IPS-18a (cell line): ENCODE measurements around the gene PCDHGA9.
"Not testable (repeated sequence)": the region's sequence is repeated elsewhere in the genome, so short reads cannot be mapped to it uniquely, and the experiment has no call there.

Experiments used
- H3K27ac ChIP-seq: one replicate; pipeline ENCODE4 v1.5.1; 2013; ENCODE audit warnings: low read length
- H3K27me3 ChIP-seq: one replicate; pipeline ENCODE4 v1.6.1; 2013; ENCODE audit warnings: mild to moderate bottlenecking, low read length; ENCODE audit not compliant: control insufficient read depth, insufficient read depth
- H3K36me3 ChIP-seq: one replicate; pipeline ENCODE4 v1.6.1; 2013; ENCODE audit warnings: low read depth, low read length; ENCODE audit not compliant: control insufficient read depth
- H3K4me1 ChIP-seq: one replicate; pipeline ENCODE4 v1.6.1; 2013; ENCODE audit warnings: low read depth, low read length; ENCODE audit not compliant: control insufficient read depth
- H3K4me3 ChIP-seq: one replicate; pipeline ENCODE4 v1.5.1; 2013; ENCODE audit warnings: low read length
- H3K9ac ChIP-seq: one replicate; pipeline ENCODE4 v1.6.1; 2013; ENCODE audit warnings: mild to moderate bottlenecking, low read length, moderate library complexity
- H3K9me3 ChIP-seq: one replicate; pipeline ENCODE4 v1.6.1; 2013; ENCODE audit warnings: low read depth, low read length; ENCODE audit not compliant: control insufficient read depth

Gene PCDHGA9

DNA sequence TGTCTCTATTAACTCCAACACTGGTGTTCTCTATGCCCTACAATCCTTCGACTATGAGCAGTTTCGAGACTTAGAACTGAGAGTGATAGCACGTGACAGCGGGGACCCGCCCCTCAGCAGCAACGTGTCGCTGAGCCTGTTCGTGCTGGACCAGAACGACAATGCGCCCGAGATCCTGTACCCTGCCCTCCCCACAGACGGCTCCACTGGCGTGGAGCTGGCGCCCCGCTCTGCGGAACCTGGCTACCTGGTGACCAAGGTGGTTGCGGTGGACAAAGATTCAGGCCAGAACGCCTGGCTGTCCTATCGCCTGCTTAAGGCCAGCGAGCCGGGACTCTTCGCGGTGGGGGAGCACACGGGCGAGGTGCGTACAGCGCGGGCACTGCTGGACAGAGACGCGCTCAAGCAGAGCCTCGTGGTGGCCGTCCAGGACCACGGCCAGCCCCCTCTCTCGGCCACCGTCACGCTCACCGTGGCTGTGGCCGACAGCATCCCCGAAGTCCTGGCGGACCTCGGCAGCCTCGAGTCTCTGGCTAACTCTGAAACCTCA is 20.2 kb downstream of the PCDHGA9 start:
- Histone ChIP-seq H3K4me3 (no peak overlapping the region), H3K4me1 (no peaks in the 10 kb centered on the region), H3K27ac (no peak overlapping the region), H3K27me3 (peaks cover 8% of the 10 kb centered on the region), H3K36me3 (no peaks in the 10 kb centered on the region), H3K9ac (no peak overlapping the region), H3K9me3 (peaks cover 69% of the 10 kb centered on the region)

DNA sequence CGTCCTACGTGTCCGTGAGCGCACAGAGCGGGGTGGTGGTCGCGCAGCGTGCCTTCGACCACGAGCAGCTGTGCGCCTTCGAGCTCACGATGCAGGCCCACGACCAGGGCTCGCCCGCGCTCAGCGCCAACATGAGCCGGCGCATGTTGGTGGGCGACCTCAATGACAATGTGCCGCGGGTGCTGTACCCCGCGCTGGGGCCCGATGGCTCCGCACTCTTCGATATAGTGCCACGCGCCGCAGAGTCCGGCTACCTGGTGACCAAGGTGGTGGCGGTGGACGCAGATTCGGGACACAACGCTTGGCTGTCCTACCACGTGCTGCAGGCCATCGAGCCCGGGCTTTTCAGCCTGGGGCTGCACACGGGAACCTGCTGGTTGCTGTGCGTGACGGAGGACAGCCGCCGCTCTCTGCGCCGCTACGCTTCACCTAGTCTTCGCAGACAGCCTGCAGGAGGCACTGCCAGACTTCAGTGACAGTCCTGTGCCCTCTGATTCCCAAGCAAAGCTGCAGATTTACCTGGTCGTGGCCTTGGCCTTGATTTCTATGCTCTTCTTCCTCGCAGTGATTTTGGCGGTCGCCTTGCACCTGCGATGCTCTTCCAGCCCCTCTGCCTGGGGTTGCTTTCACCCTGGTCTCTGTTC is 25.3 kb downstream of the PCDHGA9 start:
- Histone ChIP-seq H3K27ac (no peak overlapping the region), H3K27me3 (no peaks in the 10 kb centered on the region), H3K9me3 (peaks cover 56% of the 10 kb centered on the region), H3K9ac (no peak overlapping the region), H3K4me3 (no peak overlapping the region), H3K4me1 (no peaks in the 10 kb centered on the region), H3K36me3 (no peaks in the 10 kb centered on the region)

DNA sequence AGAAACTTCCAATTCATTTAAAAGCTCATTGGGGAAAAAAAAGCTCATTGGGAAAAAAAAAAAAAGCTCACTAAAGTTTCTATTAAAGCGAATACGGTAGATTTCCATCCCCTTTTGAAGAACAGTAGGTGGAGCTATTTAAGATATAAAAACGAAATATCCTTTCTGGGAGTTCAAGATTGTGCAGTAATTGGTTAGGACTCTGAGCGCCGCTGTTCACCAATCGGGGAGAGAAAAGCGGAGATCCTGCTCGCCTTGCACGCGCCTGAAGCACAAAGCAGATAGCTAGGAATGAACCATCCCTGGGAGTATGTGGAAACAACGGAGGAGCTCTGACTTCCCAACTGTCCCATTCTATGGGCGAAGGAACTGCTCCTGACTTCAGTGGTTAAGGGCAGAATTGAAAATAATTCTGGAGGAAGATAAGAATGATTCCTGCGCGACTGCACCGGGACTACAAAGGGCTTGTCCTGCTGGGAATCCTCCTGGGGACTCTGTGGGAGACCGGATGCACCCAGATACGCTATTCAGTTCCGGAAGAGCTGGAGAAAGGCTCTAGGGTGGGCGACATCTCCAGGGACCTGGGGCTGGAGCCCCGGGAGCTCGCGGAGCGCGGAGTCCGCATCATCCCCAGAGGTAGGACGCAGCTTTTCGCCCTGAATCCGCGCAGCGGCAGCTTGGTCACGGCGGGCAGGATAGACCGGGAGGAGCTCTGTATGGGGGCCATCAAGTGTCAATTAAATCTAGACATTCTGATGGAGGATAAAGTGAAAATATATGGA is 27.9 kb downstream of the PCDHGA9 start, which contains the start of gene PCDHGA12:
Gene PCDHGA12 (plus strand): TSS at position 176 of the 782 bp plus-strand sequence. CDS start 253 bp downstream, at position 429.
- Histone ChIP-seq H3K9me3 (peaks cover 50% of the 10 kb centered on the region), H3K9ac (no peak within 1 kb of the TSS)

DNA sequence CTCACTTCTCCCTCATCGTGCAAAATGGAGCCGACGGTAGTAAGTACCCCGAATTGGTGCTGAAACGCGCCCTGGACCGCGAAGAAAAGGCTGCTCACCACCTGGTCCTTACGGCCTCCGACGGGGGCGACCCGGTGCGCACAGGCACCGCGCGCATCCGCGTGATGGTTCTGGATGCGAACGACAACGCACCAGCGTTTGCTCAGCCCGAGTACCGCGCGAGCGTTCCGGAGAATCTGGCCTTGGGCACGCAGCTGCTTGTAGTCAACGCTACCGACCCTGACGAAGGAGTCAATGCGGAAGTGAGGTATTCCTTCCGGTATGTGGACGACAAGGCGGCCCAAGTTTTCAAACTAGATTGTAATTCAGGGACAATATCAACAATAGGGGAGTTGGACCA is 28.7 kb downstream of the PCDHGA9 start:
- H3K27ac ChIP-seq: no peak overlapping the region
- H3K9ac ChIP-seq: no peak overlapping the region
- peaks cover 44% of the 10 kb centered on the region for H3K9me3 ChIP-seq
- no peaks in the 10 kb centered on the region for H3K27me3 ChIP-seq
- H3K4me1 ChIP-seq: no peaks in the 10 kb centered on the region
- no peak overlapping the region for H3K4me3 ChIP-seq
- H3K36me3 ChIP-seq: no peaks in the 10 kb centered on the region

More for the DNA sequence above, 27.9 kb downstream of the PCDHGA9 start, which contains the start of gene PCDHGA12:
- no peaks in the 10 kb centered on the region for H3K4me1 ChIP-seq
- H3K36me3 ChIP-seq: no peaks in the 10 kb centered on the region
- H3K27me3 ChIP-seq: no peaks in the 10 kb centered on the region
- H3K27ac ChIP-seq: no peak within 1 kb of the TSS
- no peak within 1 kb of the TSS for H3K4me3 ChIP-seq

DNA sequence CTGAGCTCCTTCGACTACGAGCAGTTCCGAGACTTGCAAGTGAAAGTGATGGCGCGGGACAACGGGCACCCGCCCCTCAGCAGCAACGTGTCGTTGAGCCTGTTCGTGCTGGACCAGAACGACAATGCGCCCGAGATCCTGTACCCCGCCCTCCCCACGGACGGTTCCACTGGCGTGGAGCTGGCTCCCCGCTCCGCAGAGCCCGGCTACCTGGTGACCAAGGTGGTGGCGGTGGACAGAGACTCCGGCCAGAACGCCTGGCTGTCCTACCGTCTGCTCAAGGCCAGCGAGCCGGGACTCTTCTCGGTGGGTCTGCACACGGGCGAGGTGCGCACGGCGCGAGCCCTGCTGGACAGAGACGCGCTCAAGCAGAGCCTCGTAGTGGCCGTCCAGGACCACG is 29.7 kb downstream of the PCDHGA9 start:
- not testable (repeated sequence) for H3K27me3 ChIP-seq, H3K9ac ChIP-seq, H3K27ac ChIP-seq, H3K36me3 ChIP-seq, H3K4me1 ChIP-seq, H3K4me3 ChIP-seq
- peaks cover 34% of the 10 kb centered on the region for H3K9me3 ChIP-seq

DNA sequence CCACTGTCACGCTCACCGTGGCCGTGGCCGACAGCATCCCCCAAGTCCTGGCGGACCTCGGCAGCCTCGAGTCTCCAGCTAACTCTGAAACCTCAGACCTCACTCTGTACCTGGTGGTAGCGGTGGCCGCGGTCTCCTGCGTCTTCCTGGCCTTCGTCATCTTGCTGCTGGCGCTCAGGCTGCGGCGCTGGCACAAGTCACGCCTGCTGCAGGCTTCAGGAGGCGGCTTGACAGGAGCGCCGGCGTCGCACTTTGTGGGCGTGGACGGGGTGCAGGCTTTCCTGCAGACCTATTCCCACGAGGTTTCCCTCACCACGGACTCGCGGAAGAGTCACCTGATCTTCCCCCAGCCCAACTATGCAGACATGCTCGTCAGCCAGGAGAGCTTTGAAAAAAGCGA is 30.1 kb downstream of the PCDHGA9 start:
- not testable (repeated sequence) for H3K4me1 ChIP-seq, H3K36me3 ChIP-seq, H3K9ac ChIP-seq, H3K27ac ChIP-seq, H3K4me3 ChIP-seq, H3K27me3 ChIP-seq
- peaks cover 30% of the 10 kb centered on the region for H3K9me3 ChIP-seq

DNA sequence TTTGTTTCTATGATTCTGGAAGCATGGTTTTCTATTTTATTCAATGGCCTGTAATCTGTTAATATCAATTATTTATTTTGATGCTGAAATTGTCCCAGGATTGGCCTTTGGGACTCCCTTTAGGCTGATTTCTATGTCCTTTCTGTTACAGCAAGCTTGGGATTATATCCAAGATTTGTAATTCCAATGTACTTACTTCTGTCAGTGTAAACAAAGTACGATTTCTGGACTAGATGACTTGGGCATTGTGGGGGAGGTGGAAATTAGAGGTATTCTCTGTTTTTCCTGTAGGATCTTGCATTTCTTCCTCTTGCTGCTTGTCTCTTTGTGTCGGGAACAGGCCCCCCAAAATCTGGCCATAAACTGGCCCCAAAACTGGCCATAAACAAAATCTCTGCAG is 31.4 kb downstream of the PCDHGA9 start:
- H3K36me3 ChIP-seq: no peaks in the 10 kb centered on the region
- no peak overlapping the region for H3K9ac ChIP-seq
- H3K27me3 ChIP-seq: no peaks in the 10 kb centered on the region
- no peaks in the 10 kb centered on the region for H3K4me1 ChIP-seq
- H3K4me3 ChIP-seq: no peak overlapping the region
- peaks cover 27% of the 10 kb centered on the region for H3K9me3 ChIP-seq
- no peak overlapping the region for H3K27ac ChIP-seq

DNA sequence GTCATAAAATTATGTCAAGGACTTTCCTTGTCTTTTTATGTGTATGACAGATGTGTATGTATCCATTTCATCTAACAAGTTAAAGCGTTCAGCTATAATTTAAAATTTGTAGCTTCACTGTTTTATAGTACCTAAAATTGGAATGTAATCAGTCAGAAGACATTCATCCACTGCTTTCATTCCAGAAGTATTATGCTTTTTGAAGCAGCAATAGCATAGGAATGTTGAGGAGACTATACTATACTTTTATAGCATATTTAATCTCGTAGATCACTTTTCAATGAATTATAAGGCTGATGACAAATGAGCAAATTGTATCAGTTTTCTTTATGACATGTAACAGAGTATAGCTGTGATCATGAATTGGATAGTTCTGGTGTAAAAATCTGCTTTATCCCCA is 34.6 kb downstream of the PCDHGA9 start:
- H3K4me3 ChIP-seq: no peak overlapping the region
- no peaks in the 10 kb centered on the region for H3K4me1 ChIP-seq

DNA sequence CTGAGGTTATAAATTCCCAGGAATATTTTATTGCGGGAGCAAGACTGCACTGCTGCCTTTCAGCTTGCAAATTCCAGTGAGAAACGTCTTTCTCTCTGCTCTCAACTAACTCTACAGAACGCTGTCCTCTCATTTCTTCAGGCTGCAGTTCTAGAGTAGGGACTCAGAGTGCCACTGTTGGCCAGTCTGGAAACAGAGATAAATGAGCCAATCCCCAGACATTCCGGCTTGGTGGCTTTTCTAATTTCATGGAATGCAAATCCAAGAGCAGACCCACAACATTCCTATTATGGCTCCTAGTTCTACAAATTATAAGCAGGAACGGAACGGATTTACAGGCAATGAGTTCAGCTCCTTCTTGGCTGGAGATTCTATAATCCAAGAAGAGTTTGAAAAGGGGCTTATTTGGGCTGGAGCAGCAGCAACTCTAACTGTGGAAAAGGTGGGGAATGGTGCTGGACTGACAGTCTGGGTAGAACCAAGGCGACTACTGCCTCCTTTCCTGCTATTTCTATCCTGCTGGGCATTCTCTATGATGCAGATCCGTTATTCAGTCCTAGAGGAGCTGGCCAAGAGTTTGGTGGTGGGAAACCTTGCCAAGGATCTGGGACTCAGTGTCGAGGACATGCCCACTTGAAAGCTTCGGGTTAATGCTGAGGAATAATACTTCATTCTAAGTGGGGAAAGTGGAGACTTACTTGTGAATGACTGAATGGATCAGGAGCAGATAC is 37.0 kb downstream of the PCDHGA9 start:
- H3K9me3 ChIP-seq: no peaks in the 10 kb centered on the region

More for the DNA sequence above, 34.6 kb downstream of the PCDHGA9 start:
- H3K9me3 ChIP-seq: peaks cover 5% of the 10 kb centered on the region
- H3K27me3 ChIP-seq: no peaks in the 10 kb centered on the region
- no peak overlapping the region for H3K27ac ChIP-seq
- no peak overlapping the region for H3K9ac ChIP-seq
- H3K36me3 ChIP-seq: no peaks in the 10 kb centered on the region

DNA sequence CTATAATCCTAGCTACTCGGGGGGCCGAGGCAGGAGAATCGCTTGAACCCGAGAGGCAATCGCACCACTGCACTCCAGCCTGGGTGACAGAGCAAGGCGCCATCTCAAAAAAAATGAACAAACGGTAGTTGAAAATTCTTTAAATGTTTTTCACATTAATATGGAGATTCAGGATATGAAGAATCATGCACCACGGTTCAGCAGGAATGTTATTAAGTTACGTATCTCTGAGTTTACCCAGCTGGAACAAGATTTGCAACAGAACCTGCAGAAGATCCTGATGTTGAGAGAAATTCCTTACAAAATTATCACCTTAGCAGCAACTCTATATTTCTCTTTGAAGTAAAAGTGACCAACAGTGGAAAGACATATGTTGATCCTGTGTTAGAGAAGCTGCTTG is 37.8 kb downstream of the PCDHGA9 start:
- H3K9ac ChIP-seq: no peak overlapping the region

More for the DNA sequence above, 37.0 kb downstream of the PCDHGA9 start:
- Histone ChIP-seq H3K4me3 (no peak overlapping the region), H3K27me3 (no peaks in the 10 kb centered on the region), H3K4me1 (no peaks in the 10 kb centered on the region), H3K9ac (no peak overlapping the region), H3K36me3 (no peaks in the 10 kb centered on the region), H3K27ac (no peak overlapping the region)

DNA sequence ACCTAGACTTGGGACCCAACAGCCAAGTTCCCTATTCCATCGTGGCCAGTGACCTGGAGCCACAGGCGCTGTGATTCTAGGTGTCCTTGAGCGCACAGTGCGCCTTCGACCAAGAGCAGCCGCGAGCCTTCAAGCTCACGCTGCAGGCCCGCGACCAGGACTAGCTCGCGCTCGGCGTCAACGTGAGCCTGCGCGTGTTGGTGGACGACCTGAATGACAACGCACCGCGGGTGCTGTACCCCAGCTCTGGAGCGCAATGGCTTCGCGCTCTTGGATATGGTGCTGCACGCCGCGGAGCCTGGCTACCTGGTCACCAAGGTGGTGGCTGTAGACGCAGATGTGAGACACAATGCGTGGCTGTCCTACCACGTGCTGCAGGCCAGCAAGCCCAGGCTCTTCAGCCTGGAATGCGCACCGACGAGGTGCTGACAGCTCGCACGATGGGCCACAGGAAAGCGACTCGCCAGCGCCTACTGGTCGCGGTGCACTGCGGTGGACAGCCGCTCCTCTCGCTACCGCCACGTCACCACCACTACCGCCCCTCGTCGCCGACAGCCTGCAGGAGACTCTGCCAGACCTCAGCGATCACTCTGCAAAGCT is 39.1 kb downstream of the PCDHGA9 start:
- Histone ChIP-seq H3K9ac (no peak overlapping the region), H3K27ac (no peak overlapping the region), H3K9me3 (no peaks in the 10 kb centered on the region), H3K4me1 (no peaks in the 10 kb centered on the region), H3K27me3 (no peaks in the 10 kb centered on the region), H3K4me3 (no peak overlapping the region), H3K36me3 (no peaks in the 10 kb centered on the region)

More for the DNA sequence above, 37.8 kb downstream of the PCDHGA9 start:
- no peaks in the 10 kb centered on the region for H3K9me3 ChIP-seq
- no peak overlapping the region for H3K4me3 ChIP-seq
- no peak overlapping the region for H3K27ac ChIP-seq
- no peaks in the 10 kb centered on the region for H3K36me3 ChIP-seq
- H3K4me1 ChIP-seq: no peaks in the 10 kb centered on the region
- H3K27me3 ChIP-seq: no peaks in the 10 kb centered on the region
